CD4-positive, alpha-beta T cell treated with Interleukin-17A for 1 hour (primary cell): ENCODE measurements around the gene SLCO3A1.

Experiments used
- DNase-seq: peaks from one replicate; pipeline ENCODE4 v3.0.0-alpha.2; 2020

SLCO3A1 gene

GRCh38 chr15:91885054-91885453 lies 31.5 kb downstream of the SLCO3A1 start:
- no peak for DNase-seq

- no peak for DNase-seq
Observed at GRCh38 chr15:91885714-91886270, 32.3 kb downstream of the SLCO3A1 start.

- no peak for DNase-seq
Observed at GRCh38 chr15:91886878-91887277, 33.4 kb downstream of the SLCO3A1 start.

GRCh38 chr15:91887321-91887720 lies 33.8 kb downstream of the SLCO3A1 start:
- no peak for DNase-seq

- no peak for DNase-seq
Observed at GRCh38 chr15:91887921-91888373, 34.4 kb downstream of the SLCO3A1 start.

GRCh38 chr15:91889111-91889815 lies 35.8 kb downstream of the SLCO3A1 start:
- no peak for DNase-seq

GRCh38 chr15:91890614-91891013 lies 37.1 kb downstream of the SLCO3A1 start:
- DNase-seq, result no peak

GRCh38 chr15:91891101-91891500 lies 37.6 kb downstream of the SLCO3A1 start:
- DNase-seq, result no peak

- DNase-seq, result no peak
Observed at GRCh38 chr15:91891788-91892345, 38.4 kb downstream of the SLCO3A1 start.

- no peak for DNase-seq
Observed at GRCh38 chr15:91892436-91892835, 38.9 kb downstream of the SLCO3A1 start.

- DNase-seq, result no peak
Observed at GRCh38 chr15:91894606-91895005, 41.1 kb downstream of the SLCO3A1 start.

GRCh38 chr15:91895051-91895450 lies 41.5 kb downstream of the SLCO3A1 start:
- DNase-seq, result no peak

GRCh38 chr15:91896341-91897055 lies 43.0 kb downstream of the SLCO3A1 start:
- DNase-seq, result no peak

GRCh38 chr15:91897585-91898372 lies 44.3 kb downstream of the SLCO3A1 start:
- no peak for DNase-seq

- DNase-seq, result no peak
Observed at GRCh38 chr15:91898843-91899242, 45.3 kb downstream of the SLCO3A1 start.

GRCh38 chr15:91904942-91905341 lies 51.4 kb downstream of the SLCO3A1 start:
- DNase-seq, result no peak

- no peak for DNase-seq
Observed at GRCh38 chr15:91908391-91908790, 54.9 kb downstream of the SLCO3A1 start.

GRCh38 chr15:91909111-91909510 lies 55.6 kb downstream of the SLCO3A1 start:
- no peak for DNase-seq

- no peak for DNase-seq
Observed at GRCh38 chr15:91909574-91909973, 56.1 kb downstream of the SLCO3A1 start.

- DNase-seq, result no peak
Observed at GRCh38 chr15:91911844-91912243, 58.3 kb downstream of the SLCO3A1 start.

GRCh38 chr15:91912336-91912735 lies 58.8 kb downstream of the SLCO3A1 start:
- no peak for DNase-seq

- no peak for DNase-seq
Observed at GRCh38 chr15:91913560-91913959, 60.1 kb downstream of the SLCO3A1 start.

GRCh38 chr15:91915576-91915975 lies 62.1 kb downstream of the SLCO3A1 start:
- DNase-seq, result no peak
